HG02852 (cell line): ENCODE measurements around the gene PAX4.

Source experiments
- ATAC-seq: cut with Tn5 transposase; IDR thresholded peaks from one replicate; pipeline ENCODE4 v1.9.1; 2021; ENCODE audit warnings: mild to moderate bottlenecking, moderate library complexity; ENCODE audit not compliant: unreplicated experiment

The PAX4 gene

GRCh38 chr7:127629268-127629854 is 11.4 kb upstream of the PAX4 start:
- no peak for ATAC-seq

- ATAC-seq: no peak
Measured at GRCh38 chr7:127628445-127628844, 10.5 kb upstream of the PAX4 start.

- ATAC-seq: no peak
Measured at GRCh38 chr7:127625331-127625730, 7.4 kb upstream of the PAX4 start.

GRCh38 chr7:127620406-127621233 is 2.7 kb upstream of the PAX4 start:
- ATAC-seq: no peak

- no peak for ATAC-seq
Measured at GRCh38 chr7:127619681-127620405, 1.9 kb upstream of the PAX4 start.

GRCh38 chr7:127618775-127619174 is 833 bp upstream of the PAX4 start:
- no peak for ATAC-seq

- ATAC-seq: no peak
Measured at GRCh38 chr7:127616724-127617123, 1.2 kb downstream of the PAX4 start.

- no peak for ATAC-seq
Measured at GRCh38 chr7:127612263-127612662, 5.7 kb downstream of the PAX4 start.

- no peak for ATAC-seq
Measured at GRCh38 chr7:127609297-127609696, 8.6 kb downstream of the PAX4 start.

- no peak for ATAC-seq
Measured at GRCh38 chr7:127608446-127608845, 9.5 kb downstream of the PAX4 start.

GRCh38 chr7:127600885-127601284 is 17.1 kb downstream of the PAX4 start:
- ATAC-seq: no peak

GRCh38 chr7:127598318-127598717 is 19.6 kb downstream of the PAX4 start:
- ATAC-seq: no peak

GRCh38 chr7:127595737-127596136 is 22.2 kb downstream of the PAX4 start:
- no peak for ATAC-seq

- no peak for ATAC-seq
Measured at GRCh38 chr7:127594490-127594889, 23.5 kb downstream of the PAX4 start.

GRCh38 chr7:127592550-127592949 is 25.4 kb downstream of the PAX4 start:
- ATAC-seq: no peak

- ATAC-seq: no peak
Measured at GRCh38 chr7:127591591-127591990, 26.4 kb downstream of the PAX4 start.

GRCh38 chr7:127591189-127591588 is 26.8 kb downstream of the PAX4 start:
- no peak for ATAC-seq

- ATAC-seq: no peak
Measured at GRCh38 chr7:127589896-127590295, 28.0 kb downstream of the PAX4 start.

GRCh38 chr7:127588697-127589482 is 29.1 kb downstream of the PAX4 start:
- ATAC-seq: peak; percentile 30

- ATAC-seq: peak; percentile 75
Measured at GRCh38 chr7:127588019-127588696, 29.8 kb downstream of the PAX4 start, which contains the start of gene ARF5. Gene ARF5, plus strand, starts transcription at chr7:127588411. Its CDS starts 88 bp downstream, at chr7:127588499.
